Skin of body (tissue), 2 donors: Measurements from ENCODE around the gene FMR1. TPM values are rescaled to one million over a fixed set of nuclear protein-coding genes. Genes with fewer than 3 reads are reported as not detected.

ENCODE experiments used
- DNase-seq: peaks from one replicate; lab custom pipeline; 2025; lab: John Stamatoyannopoulos, UW
- total RNA-seq: library from RNA; depleted of rRNA; stranded (reverse); fragments of >200 nt; gene quantifications from one replicate; pipeline ENCODE4 v1.2.3, GENCODE V29; 2014

FMR1 gene
- total RNA-seq, 1 donor from 2014 or later = 60.0 TPM

- no peak for DNase-seq
Measured at GRCh38 chrX:147916375-147916968, 4.8 kb downstream of the FMR1 start.

GRCh38 chrX:147917700-147918695 is 6.3 kb downstream of the FMR1 start:
- DNase-seq = no peak

DNA sequence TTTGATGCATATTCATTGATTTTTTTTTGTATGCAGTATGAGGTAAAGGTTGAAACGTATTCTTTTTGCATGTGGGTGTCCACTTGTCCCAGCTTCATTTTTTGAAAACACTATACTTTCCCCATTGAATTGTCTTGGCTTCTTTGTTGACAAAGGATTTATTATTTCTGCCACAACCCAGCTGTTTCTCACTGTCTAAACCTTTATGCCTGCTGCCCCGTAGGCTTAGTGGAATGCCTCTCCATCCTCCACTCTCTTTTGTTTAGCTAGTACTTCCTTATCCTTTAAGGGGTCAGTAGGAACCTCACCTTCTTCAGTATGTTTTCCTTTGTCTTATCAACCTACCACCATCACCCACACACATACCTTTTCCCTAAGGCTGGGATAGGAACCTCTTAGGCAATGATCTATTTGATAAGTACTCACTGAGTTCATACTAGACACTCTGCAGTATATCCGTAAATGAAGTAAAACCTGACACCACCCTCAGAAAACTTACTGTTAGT is 8.5 kb downstream of the FMR1 start:
- no peak for DNase-seq

DNA sequence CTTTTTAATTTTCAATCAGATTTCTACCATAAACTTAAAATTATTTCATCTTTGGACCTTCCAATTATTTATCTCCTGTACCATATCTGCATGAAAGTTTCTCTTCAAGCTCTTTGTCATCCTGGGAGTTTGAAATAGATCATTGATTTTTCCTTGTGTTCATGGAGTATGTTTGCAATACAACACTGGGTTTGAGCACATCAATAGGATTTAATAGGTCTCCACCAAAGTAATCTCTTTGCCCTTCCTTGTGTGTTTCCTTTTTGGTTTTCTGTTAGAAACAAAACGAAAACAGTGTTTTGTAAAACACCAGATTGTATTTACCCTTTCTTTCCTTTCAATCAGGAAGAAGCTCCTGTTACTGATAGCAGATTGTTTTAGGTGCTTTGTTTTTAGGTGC is 11.9 kb downstream of the FMR1 start:
- no peak for DNase-seq

- DNase-seq = no peak
Measured at GRCh38 chrX:147927256-147927655, 15.5 kb downstream of the FMR1 start.

GRCh38 chrX:147933815-147934214 is 22.1 kb downstream of the FMR1 start:
- no peak for DNase-seq

GRCh38 chrX:147935156-147935758 is 23.5 kb downstream of the FMR1 start:
- no peak for DNase-seq

DNA sequence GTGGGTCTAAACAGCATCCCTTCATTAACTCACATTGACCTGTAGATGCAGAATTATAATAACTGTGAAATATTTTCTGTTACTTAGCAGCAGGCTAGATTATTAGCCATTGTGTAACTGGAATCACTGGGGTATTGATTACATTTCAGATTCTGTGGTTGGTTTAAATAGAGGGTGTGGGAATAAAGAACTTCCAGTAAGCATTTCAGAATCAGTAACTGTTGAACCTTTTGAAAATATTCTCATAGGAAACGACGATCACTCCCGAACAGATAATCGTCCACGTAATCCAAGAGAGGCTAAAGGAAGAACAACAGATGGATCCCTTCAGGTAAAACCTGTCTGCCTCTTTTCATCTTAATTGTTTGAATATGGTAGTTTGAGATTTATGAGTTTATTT is 33.6 kb downstream of the FMR1 start:
- no peak for DNase-seq

- DNase-seq = no peak
Measured at GRCh38 chrX:147948531-147948930, 36.8 kb downstream of the FMR1 start.

GRCh38 chrX:147950352-147950751 is 38.6 kb downstream of the FMR1 start:
- DNase-seq = no peak

DNA sequence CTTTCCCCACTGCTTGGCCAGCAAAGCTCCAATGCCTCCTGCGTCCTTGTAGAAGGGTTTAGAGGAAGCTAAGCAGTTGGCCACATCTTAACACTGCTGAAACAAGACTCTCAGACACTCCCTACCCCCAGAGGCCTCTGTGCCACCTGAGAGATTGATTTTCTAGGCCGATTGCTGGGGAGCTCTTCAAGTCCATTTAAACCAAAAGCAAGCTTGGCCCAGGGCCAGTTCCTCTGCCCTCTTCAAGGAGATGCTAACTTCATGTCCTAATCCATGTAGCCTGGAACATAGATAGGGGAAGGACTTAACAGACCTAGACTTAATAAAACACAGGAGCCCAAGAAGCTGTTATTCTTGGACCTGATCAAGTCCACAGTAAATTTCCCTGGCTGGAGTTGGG is 42.3 kb downstream of the FMR1 start:
- DNase-seq = no peak

- no peak for DNase-seq
Measured at GRCh38 chrX:147957291-147957690, 45.6 kb downstream of the FMR1 start.

DNA sequence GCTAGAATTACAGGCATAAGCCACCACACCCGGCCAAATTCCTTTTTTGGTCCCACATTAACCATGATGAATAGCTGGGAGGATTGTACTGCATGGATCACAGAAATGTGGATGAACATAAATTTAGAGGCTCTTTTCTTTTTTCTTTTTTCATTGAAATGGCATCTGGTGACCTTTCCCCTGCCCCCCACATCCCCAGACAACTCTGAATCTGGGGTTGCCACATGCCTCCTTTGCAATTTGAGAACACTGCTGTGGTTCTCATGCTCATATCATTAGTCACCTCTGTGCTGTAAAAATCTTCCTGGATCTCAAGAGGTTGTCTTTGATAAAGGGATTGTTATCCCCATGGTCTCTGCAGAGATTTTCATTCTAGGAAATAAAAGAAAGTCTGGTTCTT is 46.6 kb downstream of the FMR1 start:
- no peak for DNase-seq

GRCh38 chrX:147960722-147961121 is 49.0 kb downstream of the FMR1 start:
- DNase-seq = no peak

DNA sequence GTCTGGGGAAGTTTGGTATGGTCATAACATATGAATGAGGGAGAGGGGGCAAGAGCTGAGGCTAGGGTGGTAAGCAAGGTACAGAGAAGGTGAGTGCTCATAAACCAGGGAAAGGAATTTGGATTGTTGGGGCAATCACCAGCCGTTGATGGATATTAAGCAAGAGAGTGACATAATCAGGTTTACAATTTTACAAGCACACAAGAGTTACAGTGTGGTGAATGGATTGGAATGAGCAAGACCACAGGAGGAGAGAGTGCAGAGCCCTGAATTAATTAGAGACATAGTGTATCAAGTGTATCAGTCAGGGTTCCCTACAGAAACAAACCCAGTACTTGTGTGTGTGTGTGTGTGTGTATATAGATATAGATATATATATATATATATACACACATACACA is 50.8 kb downstream of the FMR1 start:
- no peak for DNase-seq

DNA sequence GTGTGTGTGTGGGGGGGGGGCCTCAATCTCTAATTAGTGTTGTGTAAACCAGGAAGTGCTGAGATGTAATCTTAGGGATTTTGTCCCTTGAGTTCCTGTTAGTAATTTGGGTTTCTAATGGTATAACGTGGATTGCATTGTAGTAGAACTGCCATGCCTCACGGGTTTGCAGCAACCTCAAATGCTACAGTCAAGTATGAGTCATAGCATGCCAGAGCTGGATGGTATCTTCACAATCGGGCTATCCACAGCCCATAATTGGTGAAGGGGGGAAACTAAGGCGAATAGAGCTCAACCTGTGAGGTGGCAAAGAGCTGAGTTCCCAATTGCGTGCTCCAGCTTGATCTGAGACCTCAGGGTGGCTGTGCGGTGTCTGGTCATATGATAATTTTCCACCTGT is 67.2 kb downstream of the FMR1 start:
- DNase-seq = no peak

DNA sequence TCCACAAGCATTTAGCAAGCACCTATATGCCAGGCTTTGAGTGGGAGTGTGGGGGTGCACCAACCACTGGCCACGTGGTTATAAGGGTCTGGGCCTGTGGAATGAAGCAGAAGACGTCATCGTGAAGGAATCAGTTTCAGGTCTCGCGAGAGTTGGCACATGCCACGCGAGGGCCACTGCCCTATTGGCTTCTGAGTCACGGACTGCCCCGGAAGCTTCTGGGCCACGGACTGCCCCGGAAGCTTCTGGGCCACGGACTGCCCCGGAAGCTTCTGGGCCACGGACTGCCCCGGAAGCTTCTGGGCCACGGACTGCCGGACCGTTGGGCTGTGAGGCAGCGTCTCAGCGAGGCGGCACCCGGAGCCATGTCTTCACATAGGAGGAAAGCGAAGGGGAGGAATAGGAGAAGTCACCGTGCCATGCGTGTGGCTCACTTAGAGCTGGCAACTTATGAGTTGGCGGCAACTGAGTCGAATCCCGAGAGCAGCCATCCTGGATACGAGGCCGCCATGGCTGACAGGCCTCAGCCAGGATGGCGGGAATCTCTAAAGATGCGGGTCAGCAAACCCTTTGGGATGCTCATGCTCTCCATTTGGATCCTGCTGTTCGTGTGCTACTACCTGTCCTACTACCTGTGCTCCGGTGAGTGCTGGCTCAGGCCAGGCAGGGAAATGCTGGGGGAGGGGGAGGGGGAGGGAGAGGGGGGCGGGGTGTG is 69.5 kb downstream of the FMR1 start, which contains the start of gene FMR1NB:
FMR1NB (plus strand) TSS at position 300 of the 715 bp plus-strand sequence; CDS start at position 366, 66 bp downstream.
- DNase-seq = no peak
